Measurements from ENCODE around the gene ZCCHC14.

ZCCHC14 gene

DNA sequence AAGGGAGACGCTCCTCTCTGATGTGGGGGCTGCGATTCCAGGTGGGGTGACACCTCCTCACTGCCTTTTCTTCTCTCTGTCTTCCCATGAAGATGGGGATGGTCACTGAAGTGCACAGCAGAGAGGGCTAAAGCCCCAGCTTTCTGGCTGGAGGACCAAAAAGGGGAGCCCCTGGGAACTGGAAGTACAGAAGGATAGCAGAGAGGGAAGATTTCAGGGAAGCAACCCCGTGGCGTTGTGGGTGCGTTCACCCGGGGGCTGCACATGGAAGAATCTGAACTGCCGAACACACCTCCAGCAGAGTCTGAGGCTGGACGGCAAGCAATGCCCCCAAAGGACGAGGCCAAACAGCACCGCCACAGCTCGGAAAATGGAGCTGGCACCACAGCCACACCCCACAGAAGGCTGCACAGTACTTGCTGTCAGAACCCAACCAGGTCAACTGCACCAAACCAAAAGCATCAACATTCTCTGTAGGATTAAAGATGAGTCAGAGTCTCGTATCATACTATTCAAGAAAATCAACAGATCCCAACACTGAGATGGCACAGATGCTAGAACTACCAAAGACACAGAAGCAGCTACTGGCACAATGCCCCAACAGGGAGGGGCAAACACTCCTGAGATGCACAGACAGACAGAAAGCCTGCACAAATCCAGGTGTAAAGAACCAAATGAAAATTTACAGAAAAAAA lies 50.8 kb downstream of the ZCCHC14 start:
- Histone ChIP-seq H3K27ac (no peak overlapping the region), H3K4me3 (no peak overlapping the region)

DNA sequence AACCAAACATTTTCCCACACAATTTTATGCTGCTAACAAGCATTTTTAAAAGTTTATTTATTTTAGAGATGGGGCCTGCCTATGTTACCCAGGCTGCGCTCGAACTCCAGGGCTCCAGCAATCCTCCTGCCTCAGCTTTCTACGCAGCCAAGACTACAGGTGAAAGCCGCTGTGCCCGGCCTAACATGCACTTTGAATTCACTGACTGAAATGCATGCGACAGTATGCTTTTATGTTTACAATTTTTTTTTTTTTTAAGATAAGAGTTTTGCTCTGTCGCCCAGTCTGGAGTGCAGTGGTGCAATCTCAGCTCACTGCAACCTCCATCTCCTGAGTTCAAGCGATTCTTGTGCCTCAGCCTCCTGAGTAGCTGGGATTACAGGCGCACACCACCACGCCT lies 52.9 kb downstream of the ZCCHC14 start:
- Histone ChIP-seq H3K4me3 (no peak overlapping the region), H3K27ac (no peak overlapping the region)

DNA sequence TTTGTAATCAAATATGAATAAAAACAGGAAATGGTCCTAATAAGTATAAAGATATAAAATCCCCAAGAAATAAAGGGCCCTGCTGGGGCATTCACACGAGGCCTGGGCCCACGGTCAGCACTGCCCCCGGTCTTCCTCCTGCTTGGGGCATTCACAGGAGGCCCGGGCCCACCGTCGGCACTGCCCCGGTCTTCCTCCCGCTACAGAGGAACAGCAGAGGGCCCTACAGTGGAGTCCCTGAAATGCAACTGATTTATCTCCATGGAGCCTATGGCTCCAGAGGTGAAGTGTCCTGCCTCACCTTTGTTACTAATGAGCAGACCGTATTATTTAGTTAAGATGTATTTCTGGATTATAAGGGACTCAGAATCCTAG lies 54.2 kb downstream of the ZCCHC14 start:
- no peak overlapping the region for H3K4me3 ChIP-seq
- no peak overlapping the region for H3K27ac ChIP-seq

DNA sequence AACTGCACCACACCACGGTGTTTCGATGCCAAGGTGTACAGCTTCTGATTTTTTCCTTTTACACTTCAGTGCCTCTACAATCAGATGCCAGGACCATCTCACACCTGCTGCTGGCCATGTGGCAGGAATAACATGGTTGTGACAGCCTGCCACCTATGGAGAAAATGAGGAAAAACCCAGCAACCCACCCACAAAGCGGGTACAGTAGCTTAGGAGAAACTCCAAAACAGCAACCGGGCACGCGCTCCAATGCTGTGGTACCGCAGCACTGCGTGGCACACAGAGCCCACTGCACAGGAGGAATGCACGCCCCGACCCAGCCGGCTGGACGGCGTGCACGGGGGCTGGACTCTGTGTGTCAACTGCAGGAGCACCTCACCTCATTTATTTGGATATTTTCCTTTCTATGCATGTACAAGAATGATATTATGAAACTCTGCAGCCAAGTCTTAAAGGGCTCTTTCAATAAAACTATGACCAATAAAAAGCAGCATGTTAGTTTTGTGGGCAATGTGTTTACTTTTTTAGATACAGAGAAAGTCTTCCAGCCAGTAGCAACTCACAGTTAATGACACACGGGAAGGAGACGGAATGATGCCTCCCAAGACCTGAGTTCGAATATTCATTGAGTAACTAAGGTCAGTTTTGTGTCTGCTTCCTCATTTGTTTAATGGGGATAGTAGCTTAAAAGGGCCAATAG lies 54.8 kb downstream of the ZCCHC14 start:
- no peak overlapping the region for H3K4me3 ChIP-seq

DNA sequence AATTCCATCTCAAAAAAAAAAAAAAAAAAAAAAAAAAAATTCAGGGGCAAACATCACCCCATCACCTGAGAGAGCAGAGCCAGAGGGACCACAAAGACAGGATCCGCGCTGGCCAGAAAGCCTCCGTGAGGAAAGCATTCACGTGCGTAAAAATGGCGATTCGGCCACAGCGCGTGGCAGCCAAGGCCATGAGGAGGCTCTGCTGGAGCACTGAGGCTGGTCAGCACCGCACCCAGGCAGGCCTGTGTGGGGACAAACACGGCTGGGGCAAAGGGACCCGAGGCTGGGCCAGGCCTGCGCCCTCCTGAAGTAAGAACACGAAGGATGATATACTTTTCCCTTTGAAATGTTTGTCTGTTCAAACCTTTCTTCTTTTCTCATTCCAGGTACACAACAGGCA lies 55.5 kb downstream of the ZCCHC14 start:
- Histone ChIP-seq H3K4me3 (no peak overlapping the region), H3K27ac (peak overlapping the region in 1 of 21 experiments; percentile 14)

More for the DNA sequence above, 54.8 kb downstream of the ZCCHC14 start:
- H3K27ac ChIP-seq = no peak overlapping the region

DNA sequence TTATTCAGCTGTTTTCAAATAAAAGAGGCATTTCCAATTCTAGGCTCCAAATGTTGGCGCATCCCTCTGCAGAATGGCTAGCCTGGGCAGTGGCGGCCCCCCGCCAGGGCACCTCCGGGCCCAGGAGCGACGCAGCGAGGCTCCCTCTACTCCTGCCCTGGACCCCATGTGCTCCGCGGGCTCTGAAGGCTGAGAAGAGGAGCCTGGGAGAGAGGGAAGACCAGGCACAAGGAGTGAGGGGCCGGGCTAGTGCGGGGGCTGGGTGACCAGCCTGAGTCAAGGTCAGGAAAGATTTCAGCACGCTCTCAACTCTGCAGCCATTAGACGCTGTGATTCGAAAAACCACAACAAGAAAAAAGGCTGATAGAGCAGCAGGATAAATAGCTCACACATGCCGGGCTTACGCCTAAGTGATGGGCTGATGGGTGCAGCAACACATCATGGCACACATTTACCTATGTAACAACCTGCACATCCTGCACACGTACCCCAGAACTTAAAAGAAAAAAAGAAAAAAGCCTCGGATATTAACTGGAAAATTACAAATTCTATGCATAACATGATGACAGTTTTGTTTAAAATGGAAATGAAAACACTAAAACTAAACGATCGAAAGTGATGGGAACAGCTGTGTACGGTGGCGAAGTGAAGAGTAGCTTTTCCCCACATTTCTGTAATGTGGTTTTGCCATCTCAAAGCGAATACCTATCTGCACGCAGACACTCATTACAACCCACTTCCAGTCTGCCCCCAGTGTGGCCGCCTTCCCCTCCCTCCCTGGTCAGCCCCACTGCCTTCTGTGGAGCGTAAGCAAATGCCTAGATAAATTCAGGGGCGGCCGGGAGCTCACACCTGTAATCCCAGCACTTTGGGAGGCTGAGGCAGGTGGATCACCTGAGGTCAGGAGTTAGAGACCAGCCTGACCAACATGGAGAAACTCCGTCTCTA lies 56.3 kb downstream of the ZCCHC14 start:
- Histone ChIP-seq H3K4me3 (no peak overlapping the region), H3K27ac (peak overlapping the region in 12 of 21 experiments; percentile 1 to 86 (median 48))

DNA sequence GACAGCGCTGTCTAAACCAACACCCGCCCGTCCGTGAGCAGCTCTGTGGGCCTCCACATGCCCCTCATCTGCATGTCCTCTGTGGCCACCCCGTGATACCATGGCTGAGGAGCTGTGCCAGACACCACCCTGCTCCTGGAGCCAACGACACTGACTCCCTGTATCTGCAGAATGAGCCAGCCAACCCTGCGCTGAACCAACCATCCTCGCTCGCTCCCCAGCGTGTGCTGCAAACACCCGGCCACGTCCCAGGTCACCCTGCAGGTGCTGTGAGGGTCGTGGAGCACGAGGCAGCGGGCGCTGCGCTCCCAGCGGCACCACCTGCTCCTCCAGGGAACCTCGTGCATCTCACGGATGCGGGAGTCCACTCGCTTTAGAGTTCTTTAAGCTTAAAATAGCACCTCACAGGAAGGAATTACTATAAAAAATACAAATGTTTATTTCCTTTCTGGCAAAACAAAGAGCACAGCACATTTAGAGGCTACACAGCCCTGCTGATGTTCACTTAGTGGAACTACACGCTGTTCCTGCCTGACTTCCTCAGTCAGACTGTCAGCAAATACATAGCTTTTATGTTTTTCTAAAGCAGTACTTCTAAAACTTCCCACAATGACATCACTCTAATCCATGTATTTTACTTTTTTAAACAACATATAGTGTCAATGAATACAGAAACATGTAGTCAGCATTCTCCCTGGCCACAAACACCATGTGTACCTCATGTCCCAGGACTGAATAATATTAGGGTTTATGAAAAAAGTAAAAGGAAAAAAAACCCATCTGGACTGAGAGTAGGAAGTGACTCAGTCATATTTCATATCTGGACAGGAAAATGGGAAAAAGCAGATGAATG lies 57.2 kb downstream of the ZCCHC14 start:
- H3K4me3 ChIP-seq = no peak overlapping the region

DNA sequence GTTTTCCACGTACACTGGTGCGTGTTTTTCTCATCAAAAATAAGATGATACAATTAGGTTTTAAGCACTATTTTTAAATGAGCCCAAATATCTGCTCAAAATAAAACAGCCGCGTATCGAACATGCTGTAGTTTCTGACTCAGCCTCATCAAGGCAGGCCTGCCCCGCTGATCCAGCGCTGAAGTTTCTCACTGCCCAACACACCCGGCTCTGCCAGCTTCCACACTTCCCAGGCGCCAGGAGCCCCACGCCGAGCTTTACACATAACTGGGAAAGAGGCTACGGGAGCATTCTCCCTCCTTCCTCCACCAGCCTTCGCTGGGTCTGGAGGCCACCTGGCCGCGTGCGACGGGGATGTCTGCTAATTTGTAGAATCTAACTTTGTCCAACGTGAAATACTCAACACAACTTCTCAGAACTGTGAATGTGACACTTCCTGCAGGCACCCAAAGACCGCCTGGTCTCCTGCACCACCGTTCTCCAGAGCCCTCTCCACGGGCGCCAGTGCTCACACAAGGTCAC lies 58.6 kb downstream of the ZCCHC14 start:
- Histone ChIP-seq H3K4me3 (no peak overlapping the region), H3K27ac (peak overlapping the region in 1 of 21 experiments; percentile 28)

More for the DNA sequence above, 57.2 kb downstream of the ZCCHC14 start:
- H3K27ac ChIP-seq = peak overlapping the region in 13 of 21 experiments; percentile 1 to 86 (median 51)

DNA sequence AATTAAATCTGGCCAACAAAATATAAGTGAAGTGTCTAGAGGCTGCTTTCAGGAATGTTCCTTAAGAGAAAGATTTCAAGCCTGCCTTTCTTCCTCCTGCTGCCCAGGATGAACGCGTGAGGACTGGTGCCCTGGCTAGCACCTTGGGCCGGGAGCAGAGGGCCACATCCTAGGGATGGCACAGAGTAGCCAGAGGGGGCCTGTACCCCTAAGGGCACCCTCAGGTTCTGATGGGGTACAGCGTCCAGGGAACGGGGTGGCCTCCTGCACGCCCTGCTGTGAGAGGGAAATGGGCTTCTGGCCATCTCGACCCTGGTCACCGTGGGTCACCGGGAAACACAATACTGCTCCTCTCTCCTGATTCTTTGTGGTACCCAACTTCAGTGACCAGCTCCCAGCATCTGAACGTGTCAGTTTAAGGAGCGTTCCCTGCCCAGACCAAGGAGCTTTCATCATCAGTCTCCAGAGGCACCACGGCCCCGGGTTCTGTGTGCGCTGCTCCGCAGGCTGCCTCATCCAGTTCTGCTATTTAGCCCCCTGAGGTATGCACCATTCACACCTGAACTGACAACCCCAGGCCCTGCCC lies 60.4 kb downstream of the ZCCHC14 start:
- H3K27ac ChIP-seq = peak overlapping the region in 4 of 21 experiments; percentile 19 to 38 (median 28)
- H3K4me3 ChIP-seq = no peak overlapping the region

DNA sequence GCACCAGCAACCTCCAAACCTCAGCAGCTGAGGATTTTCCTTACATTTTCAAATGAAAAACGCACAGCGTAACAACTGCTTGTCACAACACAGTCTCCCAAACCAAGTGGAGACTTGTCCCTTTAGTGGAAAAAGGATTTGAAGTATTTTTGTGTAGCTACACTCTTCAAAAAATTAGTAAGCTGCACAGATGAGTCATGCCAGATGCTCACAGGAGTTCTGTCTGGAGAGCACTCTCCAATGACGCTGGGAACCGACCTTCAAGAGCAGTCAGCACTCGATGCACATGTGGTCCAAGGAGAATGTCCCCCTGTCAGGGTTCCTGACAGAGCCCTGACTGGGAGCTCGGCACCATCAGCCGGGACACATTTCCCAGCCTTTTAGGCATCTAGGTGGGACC lies 60.9 kb downstream of the ZCCHC14 start:
- H3K27ac ChIP-seq = peak overlapping the region in 5 of 21 experiments; percentile 19 to 38 (median 29)
- H3K4me3 ChIP-seq = no peak overlapping the region

DNA sequence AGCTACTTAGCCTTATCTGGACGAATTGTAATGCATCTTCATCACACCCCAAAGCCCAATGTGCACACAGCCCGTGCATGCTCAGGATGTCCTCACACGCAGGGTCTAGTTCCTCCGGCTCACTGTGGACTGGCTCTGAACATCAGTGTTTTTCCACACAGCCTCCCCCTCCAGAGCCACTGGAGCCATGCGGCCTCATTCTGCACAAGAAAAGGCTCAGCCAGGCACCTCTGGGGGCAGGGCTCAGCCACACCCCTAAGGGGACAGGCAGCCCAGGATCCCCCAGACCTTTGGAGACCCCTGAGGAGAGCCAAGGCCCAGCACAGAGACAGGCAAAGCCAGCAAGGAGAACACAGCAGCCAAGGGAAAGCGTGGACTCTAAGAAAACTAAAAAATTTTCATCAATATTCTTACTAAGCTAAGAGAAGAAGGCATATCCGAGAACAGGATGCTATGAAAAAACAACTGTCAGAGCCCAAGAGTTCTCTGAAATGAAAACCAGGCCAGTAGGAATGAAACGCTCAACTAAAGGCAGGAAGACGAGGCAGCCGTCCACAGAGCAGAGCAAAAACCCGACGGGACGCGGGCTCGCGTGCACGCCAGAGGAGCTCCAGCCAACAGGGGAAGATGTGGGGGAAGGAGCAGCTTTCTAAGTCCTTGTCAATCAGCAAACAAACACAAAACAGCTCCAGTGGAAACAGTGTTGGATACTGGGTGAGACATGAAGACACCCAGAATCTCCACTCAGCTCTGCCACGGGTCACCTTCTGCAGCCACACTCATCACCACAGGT lies 66.2 kb downstream of the ZCCHC14 start:
- Histone ChIP-seq H3K4me3 (no peak overlapping the region), H3K27ac (peak overlapping the region in 1 of 21 experiments; percentile 33)

DNA sequence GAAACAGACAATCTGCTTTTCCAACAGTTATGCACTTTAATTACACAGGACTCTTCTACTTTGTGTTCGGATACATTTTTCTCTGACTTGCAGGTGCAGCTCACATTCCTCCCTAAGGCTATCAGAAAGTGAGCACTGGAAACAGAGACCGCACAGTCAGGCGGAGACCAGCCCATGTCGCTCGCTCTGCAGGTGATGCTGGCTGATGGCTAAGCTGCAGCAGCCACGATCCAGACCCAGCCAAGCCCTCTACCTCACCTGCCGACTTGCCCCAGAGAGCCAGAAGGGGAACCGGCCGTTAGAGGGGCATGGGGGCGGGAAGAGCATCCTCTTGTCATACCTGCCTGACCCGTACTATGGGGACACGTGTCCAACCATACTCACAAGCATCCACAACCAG lies 66.9 kb downstream of the ZCCHC14 start:
- H3K4me3 ChIP-seq = no peak overlapping the region
- no peak overlapping the region for H3K27ac ChIP-seq

DNA sequence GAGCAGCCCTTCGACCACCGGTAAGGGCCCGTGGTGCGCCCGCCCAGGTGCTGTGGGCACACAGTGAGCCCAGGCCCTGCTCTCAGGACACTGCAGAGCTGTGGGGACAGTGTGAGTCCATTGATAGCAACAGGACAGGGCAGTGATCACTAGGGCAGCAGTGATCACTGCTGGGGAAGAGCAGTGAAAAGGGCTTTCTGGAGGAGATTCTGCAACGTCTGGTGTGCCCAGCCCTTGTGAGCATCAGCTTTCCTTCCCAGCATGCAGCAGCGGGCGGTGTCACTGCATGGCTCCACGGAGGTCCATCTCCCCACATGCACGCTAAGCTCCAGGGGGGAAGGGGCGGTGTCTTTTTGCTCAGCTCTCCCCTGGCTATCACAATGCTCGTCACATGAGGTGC lies 68.6 kb downstream of the ZCCHC14 start:
- Histone ChIP-seq H3K4me3 (no peak overlapping the region), H3K27ac (peak overlapping the region in 1 of 21 experiments; percentile 5)

DNA sequence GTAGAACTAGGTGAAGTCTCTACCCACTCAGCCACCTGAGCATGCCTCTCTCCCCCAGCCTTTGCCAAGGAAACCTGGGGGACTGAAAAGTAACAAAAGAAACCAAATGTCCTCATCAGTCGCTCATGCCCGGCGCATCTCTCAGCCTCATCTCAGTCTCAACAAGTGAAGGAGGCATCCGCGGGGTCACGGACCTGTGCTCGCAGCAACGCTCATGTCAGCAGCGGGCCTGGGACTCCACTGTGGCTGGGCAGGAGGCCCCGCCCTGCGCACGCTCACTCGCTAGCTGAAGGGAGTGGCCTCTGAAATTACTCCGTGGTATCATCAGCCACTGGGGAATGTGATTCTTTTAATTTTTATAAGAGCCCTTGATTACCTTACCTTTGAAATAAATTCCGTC lies 69.4 kb downstream of the ZCCHC14 start:
- Histone ChIP-seq H3K4me3 (no peak overlapping the region), H3K27ac (no peak overlapping the region)

DNA sequence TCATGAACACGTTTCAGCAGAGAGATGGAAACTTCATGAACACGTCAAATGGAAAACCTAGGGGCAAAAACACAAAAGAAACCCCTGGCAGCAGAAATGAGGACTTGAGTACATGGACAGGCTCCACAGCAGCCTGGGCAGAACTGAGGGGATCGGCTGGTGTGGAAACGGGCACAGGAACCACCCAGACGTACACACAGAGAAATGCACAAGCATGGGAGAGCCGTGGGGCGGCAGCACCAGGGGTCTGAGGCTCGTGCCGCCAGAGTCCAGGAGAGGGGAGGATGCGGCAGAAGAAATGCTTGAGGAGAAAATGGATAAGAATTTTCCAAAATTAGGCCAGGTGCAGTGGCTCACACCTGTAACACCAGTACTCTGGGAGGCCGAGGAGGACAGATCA lies 70.7 kb downstream of the ZCCHC14 start:
- H3K4me3 ChIP-seq = no peak overlapping the region
- H3K27ac ChIP-seq = no peak overlapping the region

DNA sequence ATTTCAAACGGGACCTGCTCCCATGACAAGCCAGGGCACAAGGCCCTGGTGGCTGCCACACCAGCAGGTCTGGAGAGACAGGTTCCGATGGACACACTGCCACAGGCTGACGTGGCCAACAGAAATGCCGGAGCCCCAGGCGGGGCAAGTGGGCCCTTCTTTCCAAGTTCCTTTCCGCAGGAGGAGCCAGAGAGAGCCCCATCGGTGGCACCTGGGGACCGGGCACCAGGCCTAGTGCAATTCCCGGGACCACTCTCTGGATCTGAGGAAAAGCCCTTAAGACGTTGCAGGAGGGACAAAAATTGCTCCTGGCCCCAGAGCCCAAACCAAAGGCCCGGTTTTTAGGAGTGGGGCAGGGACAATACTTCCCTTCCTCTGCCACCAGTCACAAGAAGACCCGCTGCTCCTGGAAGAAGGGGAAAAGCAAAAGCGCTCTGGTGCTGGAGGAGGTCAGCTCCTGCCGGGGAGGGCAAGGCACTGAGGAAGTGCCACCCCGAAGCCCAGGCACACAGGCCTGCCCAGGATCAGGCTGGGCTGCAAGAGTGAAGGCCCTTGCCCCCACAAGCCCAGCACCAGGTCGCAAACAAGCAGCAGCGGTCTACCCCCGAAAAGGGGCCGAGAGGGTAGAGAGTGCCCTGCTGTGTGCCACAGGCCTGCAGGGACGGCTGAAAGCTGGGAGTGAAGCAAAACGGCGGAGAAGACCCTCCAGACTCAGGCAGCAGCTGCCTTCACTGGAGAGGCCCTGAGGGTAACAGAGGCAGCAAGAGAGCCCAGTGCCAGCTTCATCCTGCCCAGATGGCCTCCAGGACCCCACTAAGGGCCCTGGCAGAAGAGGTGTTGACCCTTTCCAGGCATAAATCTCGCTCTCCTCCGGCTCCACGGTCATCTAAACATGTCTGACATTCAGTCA lies 71.6 kb downstream of the ZCCHC14 start:
- H3K4me3 ChIP-seq = no peak overlapping the region
- no peak overlapping the region for H3K27ac ChIP-seq
